ENCODE data around the gene SLC16A13.

Gene SLC16A13

DNA sequence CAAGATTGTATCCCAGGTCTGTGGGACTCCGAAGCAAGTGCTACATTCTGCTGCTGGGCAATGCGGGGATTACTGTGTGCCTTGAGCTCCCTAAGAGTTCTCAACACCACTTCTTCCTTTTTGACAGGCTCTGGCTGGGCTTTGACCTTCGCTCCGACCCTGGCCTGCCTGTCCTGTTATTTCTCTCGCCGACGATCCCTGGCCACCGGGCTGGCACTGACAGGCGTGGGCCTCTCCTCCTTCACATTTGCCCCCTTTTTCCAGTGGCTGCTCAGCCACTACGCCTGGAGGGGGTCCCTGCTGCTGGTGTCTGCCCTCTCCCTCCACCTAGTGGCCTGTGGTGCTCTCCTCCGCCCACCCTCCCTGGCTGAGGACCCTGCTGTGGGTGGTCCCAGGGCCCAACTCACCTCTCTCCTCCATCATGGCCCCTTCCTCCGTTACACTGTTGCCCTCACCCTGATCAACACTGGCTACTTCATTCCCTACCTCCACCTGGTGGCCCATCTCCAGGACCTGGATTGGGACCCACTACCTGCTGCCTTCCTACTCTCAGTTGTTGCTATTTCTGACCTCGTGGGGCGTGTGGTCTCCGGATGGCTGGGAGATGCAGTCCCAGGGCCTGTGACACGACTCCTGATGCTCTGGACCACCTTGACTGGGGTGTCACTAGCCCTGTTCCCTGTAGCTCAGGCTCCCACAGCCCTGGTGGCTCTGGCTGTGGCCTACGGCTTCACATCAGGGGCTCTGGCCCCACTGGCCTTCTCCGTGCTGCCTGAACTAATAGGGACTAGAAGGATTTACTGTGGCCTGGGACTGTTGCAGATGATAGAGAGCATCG, 2.4 kb downstream of the SLC16A13 start:
- FAIRE-seq (no peak), DNase-seq (ENCODE audit: insufficient read length, low spot score) (no peak)
- TF ChIP-seq, protein P1, sequence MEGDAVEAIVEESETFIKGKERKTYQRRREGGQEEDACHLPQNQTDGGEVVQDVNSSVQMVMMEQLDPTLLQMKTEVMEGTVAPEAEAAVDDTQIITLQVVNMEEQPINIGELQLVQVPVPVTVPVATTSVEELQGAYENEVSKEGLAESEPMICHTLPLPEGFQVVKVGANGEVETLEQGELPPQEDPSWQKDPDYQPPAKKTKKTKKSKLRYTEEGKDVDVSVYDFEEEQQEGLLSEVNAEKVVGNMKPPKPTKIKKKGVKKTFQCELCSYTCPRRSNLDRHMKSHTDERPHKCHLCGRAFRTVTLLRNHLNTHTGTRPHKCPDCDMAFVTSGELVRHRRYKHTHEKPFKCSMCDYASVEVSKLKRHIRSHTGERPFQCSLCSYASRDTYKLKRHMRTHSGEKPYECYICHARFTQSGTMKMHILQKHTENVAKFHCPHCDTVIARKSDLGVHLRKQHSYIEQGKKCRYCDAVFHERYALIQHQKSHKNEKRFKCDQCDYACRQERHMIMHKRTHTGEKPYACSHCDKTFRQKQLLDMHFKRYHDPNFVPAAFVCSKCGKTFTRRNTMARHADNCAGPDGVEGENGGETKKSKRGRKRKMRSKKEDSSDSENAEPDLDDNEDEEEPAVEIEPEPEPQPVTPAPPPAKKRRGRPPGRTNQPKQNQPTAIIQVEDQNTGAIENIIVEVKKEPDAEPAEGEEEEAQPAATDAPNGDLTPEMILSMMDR (IDR thresholded peaks at IDR 0.05; ENCODE audit: insufficient read depth, missing control alignments) = no peak

DNA sequence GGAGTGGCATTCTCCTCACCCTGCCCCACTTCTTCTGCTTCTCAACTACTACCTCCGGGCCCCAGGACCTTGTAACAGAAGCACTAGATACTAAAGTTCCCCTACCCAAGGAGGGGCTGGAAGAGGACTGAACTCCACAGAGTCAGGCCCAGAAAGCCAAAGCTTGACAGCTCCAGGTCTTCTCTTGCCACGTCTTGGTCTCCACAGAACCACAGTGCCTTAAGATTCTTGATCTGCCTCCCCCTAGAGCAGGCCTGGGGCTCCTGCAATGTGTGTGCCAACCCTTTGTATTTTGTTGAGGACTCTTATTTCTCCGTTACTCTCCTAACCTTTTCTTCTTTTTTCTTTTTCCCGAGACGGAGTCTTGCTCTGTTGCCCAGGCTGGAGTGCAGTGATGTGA, 4.0 kb downstream of the SLC16A13 start:
- TF ChIP-seq, protein P1 (IDR thresholded peaks at IDR 0.05; ENCODE audit: insufficient read depth, missing control alignments) = no peak
- no peak for FAIRE-seq
- DNase-seq (ENCODE audit: insufficient read length, low spot score) = no peak

DNA sequence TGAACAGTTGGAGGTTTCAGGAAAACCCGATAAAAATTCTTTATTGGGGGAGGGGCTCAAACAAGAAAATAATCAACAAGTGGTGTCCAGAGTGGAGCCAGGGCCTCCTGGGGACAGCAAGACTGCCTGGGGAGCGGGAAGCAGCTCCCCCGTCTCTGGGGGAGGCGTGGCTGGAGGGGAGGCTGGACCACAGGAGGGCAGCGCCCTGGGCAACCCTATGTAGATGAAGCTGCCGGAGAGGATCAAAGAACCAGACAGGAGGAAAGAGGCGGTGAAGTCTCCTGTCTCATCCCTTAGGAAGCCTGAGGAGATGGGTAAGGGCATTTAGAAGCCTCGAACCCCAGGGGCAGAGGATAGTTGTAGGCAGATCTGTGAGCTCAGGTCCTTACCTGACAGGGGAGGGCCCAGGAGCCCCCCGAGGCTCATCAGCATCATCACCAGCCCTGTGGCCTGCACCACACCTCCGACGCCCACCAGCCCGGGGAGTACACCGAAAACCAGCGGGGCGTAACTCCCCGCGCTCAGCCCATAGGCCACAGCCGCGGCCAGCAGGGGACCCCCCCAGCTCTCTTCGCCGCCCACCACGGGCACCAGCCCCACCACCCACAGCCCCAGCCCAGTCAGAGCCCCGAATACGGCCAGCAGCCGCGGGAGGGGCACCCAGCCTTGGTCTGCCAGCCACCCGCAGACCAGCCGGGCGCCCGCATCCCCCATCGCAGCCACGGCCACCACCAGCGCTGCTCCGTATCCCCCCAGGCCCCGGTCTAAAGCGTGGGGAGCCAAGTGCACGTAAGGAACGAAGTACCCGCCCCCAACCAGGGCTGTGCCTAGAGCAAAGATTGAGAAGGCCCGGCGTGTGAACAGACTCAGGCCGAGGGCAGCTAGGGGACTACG, 6.0 kb downstream of the SLC16A13 start:
- no peak for FAIRE-seq
- TF ChIP-seq, protein P1 (IDR thresholded peaks at IDR 0.05; ENCODE audit: insufficient read depth, missing control alignments) = no peak
- no peak for DNase-seq (ENCODE audit: insufficient read length, low spot score)

DNA sequence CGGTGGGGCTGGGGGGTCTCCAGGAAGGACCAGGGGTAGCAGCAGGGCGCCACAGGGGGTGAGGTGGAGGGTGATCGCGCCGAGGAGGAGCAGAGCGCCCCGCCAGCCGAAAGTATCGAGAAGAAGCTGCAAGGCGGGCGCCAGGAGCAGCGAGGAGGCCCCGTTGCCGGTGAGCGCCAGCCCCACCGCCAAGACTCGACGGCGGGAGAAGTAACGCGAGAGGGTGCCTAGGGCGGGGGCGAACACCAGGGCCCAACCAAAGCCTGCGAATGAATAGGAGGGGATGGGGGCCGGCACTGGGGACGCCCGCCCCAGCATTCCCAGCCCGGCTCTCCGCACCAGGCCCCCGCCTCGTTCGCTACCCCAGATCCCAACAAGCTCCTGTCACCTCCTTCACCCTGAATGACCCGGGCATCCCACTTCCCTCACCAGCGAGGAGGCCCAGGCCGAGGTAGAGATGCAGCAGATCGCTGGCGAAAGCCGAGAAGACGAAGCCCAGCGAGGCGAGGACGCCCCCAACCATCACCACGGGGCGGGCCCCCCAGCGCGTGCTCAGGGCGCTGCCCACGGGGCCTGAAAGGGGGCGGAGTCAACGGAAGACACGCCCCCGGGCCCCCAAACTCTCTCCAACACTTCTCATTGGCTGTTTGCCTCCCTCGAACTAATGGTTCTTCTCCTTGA, 6.8 kb downstream of the SLC16A13 start:
- DNase-seq (ENCODE audit: insufficient read length, low spot score) = no peak
- FAIRE-seq = no peak
- TF ChIP-seq, protein P1 (IDR thresholded peaks at IDR 0.05; ENCODE audit: insufficient read depth, missing control alignments) = no peak

DNA sequence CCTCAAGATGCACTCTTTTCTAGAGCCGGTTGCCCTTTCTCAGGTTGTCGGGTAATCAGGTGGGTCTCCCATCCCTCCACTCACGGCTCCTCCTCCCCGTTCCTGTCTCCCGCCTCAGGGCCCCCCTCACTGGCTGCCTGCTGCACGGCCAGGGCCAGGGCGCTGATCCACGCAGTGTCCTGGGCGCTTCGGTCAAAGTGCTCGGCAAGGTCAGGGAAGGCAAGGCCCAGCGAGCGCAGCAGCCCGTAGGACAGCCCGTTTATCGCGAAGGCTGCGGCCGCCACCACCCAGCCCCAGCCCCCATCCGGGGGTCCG, 7.3 kb downstream of the SLC16A13 start:
- FAIRE-seq = no peak
- TF ChIP-seq, protein P1 (IDR thresholded peaks at IDR 0.05; ENCODE audit: insufficient read depth, missing control alignments) = no peak
- no peak for DNase-seq (ENCODE audit: insufficient read length, low spot score)

DNA sequence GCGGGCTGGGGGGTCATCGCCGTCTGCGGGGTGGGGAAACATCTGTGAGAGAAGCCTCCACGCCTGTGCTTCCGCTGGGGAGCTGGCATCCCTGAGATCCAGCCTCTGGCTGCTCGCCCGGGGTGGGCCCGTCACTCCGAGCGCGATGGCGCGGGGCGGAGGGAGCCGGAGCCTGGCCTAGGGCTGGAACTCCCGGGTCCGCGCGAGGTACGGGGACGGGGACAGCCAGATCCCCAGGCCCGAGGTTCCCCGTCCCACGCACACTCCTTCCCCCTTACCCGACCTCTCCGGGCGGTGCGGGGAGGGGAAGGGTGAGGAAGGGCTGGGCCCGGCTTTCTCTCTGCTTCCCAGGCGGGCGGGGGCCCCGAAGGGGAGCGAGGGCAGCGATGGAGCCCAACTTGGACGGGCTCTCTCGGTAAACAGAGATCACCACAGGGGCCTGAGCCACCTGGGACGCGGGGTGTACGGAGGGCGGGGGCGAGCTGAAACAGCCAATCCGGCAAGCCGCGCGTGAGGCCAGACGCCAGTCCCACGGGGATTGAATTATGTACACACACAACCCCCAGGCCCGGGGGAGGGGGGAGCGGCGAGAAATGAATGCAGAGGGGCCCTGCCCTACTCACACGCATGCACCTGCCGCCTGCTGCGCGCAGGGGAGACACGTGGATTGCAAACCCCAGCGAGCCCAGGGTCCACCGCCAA, 7.8 kb downstream of the SLC16A13 start, which contains the start of gene SLC16A11:
TSS of gene SLC16A11 (minus strand) at position 596 of the 702 bp plus-strand sequence. CDS start at position 17, 579 bp downstream.
- FAIRE-seq (no peak), DNase-seq (ENCODE audit: insufficient read length, low spot score) (no peak)
- TF ChIP-seq, protein P1 (IDR thresholded peaks at IDR 0.05; ENCODE audit: insufficient read depth, missing control alignments) = no peak

All from D721Med (cell line).